RWPE1 (cell line): Measurements from ENCODE around the gene ASGR1.
"Not testable (repeated sequence)": the region's sequence is repeated elsewhere in the genome, so short reads cannot be mapped to it uniquely, and the experiment has no call there.

Experiments used
- CTCF ChIA-PET: fragments of 350-600 bp; sonication (Branson Sonifier 250); formaldehyde crosslinking; extraction: SDS; loops from one replicate; lab custom pipeline; 2021; lab: Yijun Ruan, JAX
- POLR2A ChIA-PET: fragments of 400-600 bp; formaldehyde crosslinking; extraction: SDS; loops from one replicate; lab custom pipeline; 2020; ENCODE audit warnings: antibody characterized with exemption; ENCODE audit not compliant: low non-redundant PET; lab: Yijun Ruan, JAX
- DNase-seq: peaks from one replicate; pipeline ENCODE4 v3.0.0; 2012; ENCODE audit warnings: low spot score
- H3K27ac ChIP-seq: fragments of 450-650 bp; 2 replicates; pipeline ENCODE4 v1.5.1; 2017
- CTCF ChIP-seq: fragments of 450-650 bp; conservative IDR thresholded peaks from 2 replicates; pipeline ENCODE4 v1.5.1; 2017; ENCODE audit warnings: low read depth, mild to moderate bottlenecking

Gene ASGR1

GRCh38 chr17:7167832-7168231 lies 11.3 kb downstream of the ASGR1 start:
- no peak overlapping the region for H3K27ac ChIP-seq
- ChIA-PET POLR2A (no interaction called here), CTCF (interaction anchor here (0.9 to 1.1 kb wide), 2 partner anchors 10 to 122 kb away, joined by 4 to 5 read pairs; no protein-coding TSS in a partner anchor)
- no peak for DNase-seq
- TF ChIP-seq CTCF, result no peak

DNA sequence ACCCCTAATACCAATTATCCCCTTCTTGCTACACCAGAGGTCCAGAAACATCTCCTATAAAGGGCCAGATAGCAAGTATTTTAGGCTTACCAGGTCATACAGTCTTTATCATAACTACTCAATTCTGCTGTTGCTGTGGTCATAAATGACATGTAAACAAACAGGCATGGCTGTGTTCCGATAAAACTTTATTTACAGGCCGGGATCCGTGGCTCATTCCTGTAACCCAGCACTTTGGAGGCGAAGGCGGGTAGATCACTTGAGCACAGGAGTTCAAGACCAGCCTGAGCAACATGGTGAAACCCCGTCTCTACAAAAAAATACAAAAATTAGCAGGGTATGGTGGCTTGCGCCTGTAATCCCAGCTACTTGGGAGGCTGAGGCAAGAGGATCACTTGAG lies 12.3 kb downstream of the ASGR1 start:
- H3K27ac ChIP-seq, result no peak overlapping the region
- DNase-seq, result no peak
- POLR2A ChIA-PET, result no interaction called here
- CTCF ChIA-PET, result interaction anchor here (0.6 to 1.1 kb wide), 2 partner anchors 10 to 11 kb away, joined by 3 to 4 read pairs; no protein-coding TSS in a partner anchor
- no peak for TF ChIP-seq CTCF

GRCh38 chr17:7159571-7159970 lies 19.6 kb downstream of the ASGR1 start:
- CTCF ChIA-PET, POLR2A ChIA-PET, DNase-seq, H3K27ac ChIP-seq: not testable (repeated sequence)

GRCh38 chr17:7158424-7158823 lies 20.7 kb downstream of the ASGR1 start:
- DNase-seq, CTCF ChIA-PET, H3K27ac ChIP-seq, POLR2A ChIA-PET: not testable (repeated sequence)

- no peak for DNase-seq
- ChIA-PET CTCF (no interaction called here), POLR2A (no interaction called here)
- TF ChIP-seq CTCF, result no peak
- no peak overlapping the region for H3K27ac ChIP-seq
Measured at GRCh38 chr17:7156342-7156940, 22.7 kb downstream of the ASGR1 start.

DNA sequence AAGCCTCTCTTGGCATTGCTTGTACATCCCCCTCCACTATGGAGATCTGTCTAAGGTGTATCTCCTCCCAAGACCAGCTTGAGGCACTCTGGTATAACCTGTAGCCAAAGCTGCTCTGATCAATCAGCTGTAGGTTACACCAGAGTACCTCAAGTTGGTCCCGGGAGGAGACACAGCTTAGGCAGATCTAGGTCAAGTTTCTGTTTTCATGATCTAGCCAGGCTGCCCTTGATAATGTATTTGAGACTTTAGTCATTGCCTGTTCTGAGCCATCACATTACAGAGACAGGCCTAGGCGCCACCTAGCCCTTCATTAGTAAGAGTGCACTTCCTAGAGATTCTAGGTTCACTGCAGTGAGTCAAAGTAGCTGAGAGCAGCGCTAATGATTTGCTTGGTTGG lies 31.4 kb downstream of the ASGR1 start:
- DNase-seq, result no peak
- no peak overlapping the region for H3K27ac ChIP-seq
- TF ChIP-seq CTCF, result no peak
- CTCF ChIA-PET, result interaction anchor here (0.5 to 0.7 kb wide), 4 partner anchors 32 to 168 kb away, joined by 3 to 7 read pairs (median 4); no protein-coding TSS in a partner anchor
- POLR2A ChIA-PET, result no interaction called here

DNA sequence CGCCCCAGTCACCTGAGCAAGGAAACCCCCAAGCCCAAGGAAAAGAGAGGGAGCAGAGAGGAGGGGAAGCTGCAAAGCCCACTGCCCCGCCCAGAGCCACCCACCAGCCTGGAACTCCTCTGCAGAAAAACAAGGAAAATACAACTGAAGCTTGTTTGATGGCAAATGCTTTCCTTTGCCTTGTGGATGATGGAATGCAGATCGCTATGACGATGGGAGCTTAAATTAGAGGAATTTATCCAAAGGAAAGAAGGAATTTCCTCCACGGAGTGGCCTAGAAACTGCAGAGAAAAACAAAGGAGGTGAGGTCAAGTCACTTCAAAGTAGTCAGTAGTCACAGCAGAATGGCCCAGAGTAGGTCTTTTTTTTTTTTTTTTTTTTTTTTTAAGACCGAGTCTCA lies 33.1 kb downstream of the ASGR1 start:
- H3K27ac ChIP-seq, result no peak overlapping the region
- no peak for DNase-seq
- ChIA-PET POLR2A (no interaction called here), CTCF (interaction anchor here (0.6 kb wide), 3 partner anchors 84 to 619 kb away, joined by 3 to 4 read pairs (median 3); no protein-coding TSS in a partner anchor)
- no peak for TF ChIP-seq CTCF
